Stimulated activated CD8-positive, alpha-beta memory T cell treated with anti-CD3 and anti-CD28 coated beads, Interleukin-7, amount 100 ng/mL, for 4 hours (primary cell): Measurements from ENCODE around the gene BLM.
"Not testable (repeated sequence)": the region's sequence is repeated elsewhere in the genome, so short reads cannot be mapped to it uniquely, and the experiment has no call there.

Experiments
- DNase-seq, 2 donors: peaks; one replicate each; pipeline ENCODE4 v3.0.0-alpha.2; 2020; ENCODE audit warnings: low read depth in 2 of 2

The BLM gene

GRCh38 chr15:90822204-90822955 lies 105.2 kb downstream of the BLM start:
- no peak for DNase-seq

- no peak for DNase-seq
Measured at GRCh38 chr15:90823455-90823974, 106.4 kb downstream of the BLM start.

GRCh38 chr15:90825115-90825899 lies 108.2 kb downstream of the BLM start:
- not testable (repeated sequence) for DNase-seq

- not testable (repeated sequence) for DNase-seq
Measured at GRCh38 chr15:90826206-90826885, 109.2 kb downstream of the BLM start.

GRCh38 chr15:90826886-90827435 lies 109.8 kb downstream of the BLM start:
- no peak for DNase-seq

GRCh38 chr15:90828111-90828510 lies 111.0 kb downstream of the BLM start:
- DNase-seq, result no peak

- DNase-seq, result no peak
Measured at GRCh38 chr15:90829126-90829525, 112.0 kb downstream of the BLM start.

GRCh38 chr15:90829942-90830440 lies 112.8 kb downstream of the BLM start:
- no peak for DNase-seq

GRCh38 chr15:90834626-90835025 lies 117.5 kb downstream of the BLM start:
- no peak for DNase-seq

- no peak for DNase-seq
Measured at GRCh38 chr15:90836296-90836871, 119.2 kb downstream of the BLM start.

- no peak for DNase-seq
Measured at GRCh38 chr15:90837094-90837493, 119.9 kb downstream of the BLM start.

GRCh38 chr15:90838139-90838538 lies 121.0 kb downstream of the BLM start:
- DNase-seq, result peak; percentile 89 to 92

- no peak for DNase-seq
Measured at GRCh38 chr15:90838544-90838943, 121.4 kb downstream of the BLM start.

GRCh38 chr15:90839187-90840071 lies 122.3 kb downstream of the BLM start:
- no peak for DNase-seq

GRCh38 chr15:90840157-90840855 lies 123.2 kb downstream of the BLM start:
- no peak for DNase-seq

- no peak for DNase-seq
Measured at GRCh38 chr15:90840954-90841353, 123.8 kb downstream of the BLM start.

GRCh38 chr15:90844696-90845095 lies 127.5 kb downstream of the BLM start:
- no peak for DNase-seq

- no peak for DNase-seq
Measured at GRCh38 chr15:90845201-90845949, 128.2 kb downstream of the BLM start.

- DNase-seq, result not testable (repeated sequence)
Measured at GRCh38 chr15:90849424-90849823, 132.3 kb downstream of the BLM start.
